ENCODE data around the gene MAP3K3.

MAP3K3 gene

DNA sequence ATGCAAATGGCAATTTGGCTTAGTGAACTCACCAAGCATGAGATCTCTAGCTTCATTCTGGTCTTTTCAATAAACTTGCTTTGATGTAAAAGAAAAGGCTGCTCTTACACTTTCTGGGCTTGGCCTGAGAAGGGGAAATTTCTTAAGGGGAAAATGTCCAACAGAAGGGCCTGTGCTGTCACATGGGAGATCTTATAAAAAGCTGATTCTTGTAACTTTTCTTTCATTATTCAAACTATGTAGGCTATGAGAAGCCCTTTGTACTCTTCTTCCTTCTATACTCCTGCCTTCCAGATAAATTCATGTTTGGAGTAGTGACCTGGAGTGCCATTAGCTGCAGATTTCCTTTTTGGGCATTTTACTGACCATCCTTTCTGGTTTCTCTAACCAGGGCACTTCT lies 60.8 kb downstream of the MAP3K3 start:
- Histone ChIP-seq H3K9ac (ENCODE audit: low read length) (no peak overlapping the region), H3F3A (ENCODE audit: insufficient read depth) (no peaks in the 10 kb centered on the region), H2AFZ (ENCODE audit: low read depth, low read length, severe bottlenecking) (no peak overlapping the region), H4K20me1 (ENCODE audit: low read depth, low read length) (no peaks in the 10 kb centered on the region), H3K9me3 (ENCODE audit: insufficient read depth, low read length) (no peaks in the 10 kb centered on the region), H3K27me3 (ENCODE audit: low read length) (no peaks in the 10 kb centered on the region), H3K79me2 (ENCODE audit: insufficient read depth, low read length) (no peaks in the 10 kb centered on the region), H3K9me2 (replicated peaks; ENCODE audit: insufficient read depth, low read length) (no peaks in the 10 kb centered on the region), H3K4me3 (ENCODE audit: insufficient read depth, low read length, poor library complexity, severe bottlenecking) (no peak overlapping the region), H3K4me2 (ENCODE audit: low read depth, low read length, poor library complexity, severe bottlenecking) (no peak overlapping the region), H3K36me3 (ENCODE audit: low read length) (no peaks in the 10 kb centered on the region), H3K27ac (ENCODE audit: low read depth, low read length) (no peak overlapping the region)
- TF ChIP-seq, protein P1, sequence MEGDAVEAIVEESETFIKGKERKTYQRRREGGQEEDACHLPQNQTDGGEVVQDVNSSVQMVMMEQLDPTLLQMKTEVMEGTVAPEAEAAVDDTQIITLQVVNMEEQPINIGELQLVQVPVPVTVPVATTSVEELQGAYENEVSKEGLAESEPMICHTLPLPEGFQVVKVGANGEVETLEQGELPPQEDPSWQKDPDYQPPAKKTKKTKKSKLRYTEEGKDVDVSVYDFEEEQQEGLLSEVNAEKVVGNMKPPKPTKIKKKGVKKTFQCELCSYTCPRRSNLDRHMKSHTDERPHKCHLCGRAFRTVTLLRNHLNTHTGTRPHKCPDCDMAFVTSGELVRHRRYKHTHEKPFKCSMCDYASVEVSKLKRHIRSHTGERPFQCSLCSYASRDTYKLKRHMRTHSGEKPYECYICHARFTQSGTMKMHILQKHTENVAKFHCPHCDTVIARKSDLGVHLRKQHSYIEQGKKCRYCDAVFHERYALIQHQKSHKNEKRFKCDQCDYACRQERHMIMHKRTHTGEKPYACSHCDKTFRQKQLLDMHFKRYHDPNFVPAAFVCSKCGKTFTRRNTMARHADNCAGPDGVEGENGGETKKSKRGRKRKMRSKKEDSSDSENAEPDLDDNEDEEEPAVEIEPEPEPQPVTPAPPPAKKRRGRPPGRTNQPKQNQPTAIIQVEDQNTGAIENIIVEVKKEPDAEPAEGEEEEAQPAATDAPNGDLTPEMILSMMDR (IDR thresholded peaks at IDR 0.05; ENCODE audit: insufficient read depth, low read length, poor library complexity, severe bottlenecking), result no peak
- TF ChIP-seq EZH2phosphoT487 (conservative IDR thresholded peaks at IDR 0.05; ENCODE audit: low read length), result no peak

DNA sequence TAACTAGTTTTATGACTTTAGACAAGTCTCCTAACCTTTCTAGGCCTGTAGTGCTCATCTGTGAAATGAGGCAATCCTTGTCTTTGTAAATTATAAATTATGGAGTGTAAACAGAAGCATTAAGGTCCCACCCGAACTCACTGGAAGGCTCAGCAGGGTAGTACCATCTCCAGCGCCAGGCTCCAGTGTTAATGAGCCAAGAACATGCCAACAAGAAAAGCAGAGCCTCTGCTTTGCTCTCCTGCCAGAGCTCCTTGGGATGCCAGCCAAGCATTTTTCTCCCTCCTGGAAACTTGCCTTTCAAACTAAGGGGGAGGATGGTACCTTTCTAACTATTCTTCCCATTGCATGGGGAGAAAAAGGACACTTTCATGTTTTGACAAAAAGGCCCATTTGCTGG lies 62.8 kb downstream of the MAP3K3 start:
- TF ChIP-seq, protein P1 (IDR thresholded peaks at IDR 0.05; ENCODE audit: insufficient read depth, low read length, poor library complexity, severe bottlenecking), result no peak
- TF ChIP-seq EZH2phosphoT487 (conservative IDR thresholded peaks at IDR 0.05; ENCODE audit: low read length), result no peak
- H4K20me1 ChIP-seq (ENCODE audit: low read depth, low read length), result no peaks in the 10 kb centered on the region
- no peaks in the 10 kb centered on the region for H3F3A ChIP-seq (ENCODE audit: insufficient read depth)
- no peaks in the 10 kb centered on the region for H3K27me3 ChIP-seq (ENCODE audit: low read length)
- no peaks in the 10 kb centered on the region for H3K79me2 ChIP-seq (ENCODE audit: insufficient read depth, low read length)
- H3K9ac ChIP-seq (ENCODE audit: low read length), result no peak overlapping the region
- H3K27ac ChIP-seq (ENCODE audit: low read depth, low read length), result no peak overlapping the region
- no peaks in the 10 kb centered on the region for H3K9me3 ChIP-seq (ENCODE audit: insufficient read depth, low read length)
- H2AFZ ChIP-seq (ENCODE audit: low read depth, low read length, severe bottlenecking), result no peak overlapping the region
- H3K4me3 ChIP-seq (ENCODE audit: insufficient read depth, low read length, poor library complexity, severe bottlenecking), result no peak overlapping the region
- no peaks in the 10 kb centered on the region for H3K36me3 ChIP-seq (ENCODE audit: low read length)
- H3K9me2 ChIP-seq (replicated peaks; ENCODE audit: insufficient read depth, low read length), result no peaks in the 10 kb centered on the region
- no peak overlapping the region for H3K4me2 ChIP-seq (ENCODE audit: low read depth, low read length, poor library complexity, severe bottlenecking)

DNA sequence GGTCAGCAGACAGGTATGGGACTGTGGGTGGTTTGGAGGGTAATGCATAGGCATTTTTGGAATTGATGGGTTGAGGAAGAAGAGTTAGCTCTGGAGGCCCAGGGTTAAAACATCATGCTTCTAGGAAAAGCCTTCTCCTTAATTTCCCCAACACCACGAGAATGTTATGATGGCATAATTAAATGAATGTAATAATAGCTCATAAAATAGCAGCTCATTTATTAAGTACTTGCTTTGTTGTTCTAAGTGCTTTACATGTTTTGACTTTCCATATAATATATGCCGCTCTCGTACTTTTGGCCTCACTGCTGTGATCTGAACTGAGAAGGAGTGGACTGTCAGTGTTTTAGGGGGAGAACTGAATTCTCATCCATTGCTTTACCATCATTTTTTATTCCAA lies 63.4 kb downstream of the MAP3K3 start:
- Histone ChIP-seq H3K4me3 (ENCODE audit: insufficient read depth, low read length, poor library complexity, severe bottlenecking) (no peak overlapping the region), H3K79me2 (ENCODE audit: insufficient read depth, low read length) (no peaks in the 10 kb centered on the region), H3K9me3 (ENCODE audit: insufficient read depth, low read length) (no peaks in the 10 kb centered on the region), H4K20me1 (ENCODE audit: low read depth, low read length) (no peaks in the 10 kb centered on the region), H3K9ac (ENCODE audit: low read length) (no peak overlapping the region), H3K9me2 (replicated peaks; ENCODE audit: insufficient read depth, low read length) (no peaks in the 10 kb centered on the region), H3K4me2 (ENCODE audit: low read depth, low read length, poor library complexity, severe bottlenecking) (no peak overlapping the region), H2AFZ (ENCODE audit: low read depth, low read length, severe bottlenecking) (no peak overlapping the region), H3K36me3 (ENCODE audit: low read length) (no peaks in the 10 kb centered on the region), H3F3A (ENCODE audit: insufficient read depth) (no peaks in the 10 kb centered on the region), H3K27me3 (ENCODE audit: low read length) (no peaks in the 10 kb centered on the region), H3K27ac (ENCODE audit: low read depth, low read length) (no peak overlapping the region)
- no peak for TF ChIP-seq EZH2phosphoT487 (conservative IDR thresholded peaks at IDR 0.05; ENCODE audit: low read length)
- TF ChIP-seq, protein P1 (IDR thresholded peaks at IDR 0.05; ENCODE audit: insufficient read depth, low read length, poor library complexity, severe bottlenecking), result no peak
